ENCODE measurements around the gene AKAP10.

- TF ChIP-seq EZH2 (IDR thresholded peaks at IDR 0.05; ENCODE audit: low read depth) (no peak), CTCF (conservative IDR thresholded peaks at IDR 0.05) (no peak)
Observed at GRCh38 chr17:19987897-19988296, 10.3 kb upstream of the AKAP10 start.
